Panc1 (cell line): ENCODE data around the gene ERF.

Experiments
- POLR2AphosphoS5 ChIP-seq: IDR thresholded peaks from 2 replicates; pipeline ENCODE4 v1.6.1; 2012; ENCODE audit warnings: mild to moderate bottlenecking, low read depth, low read length, moderate library complexity
- SIN3A ChIP-seq: IDR thresholded peaks from 2 replicates; pipeline ENCODE4 v1.6.1; 2012; ENCODE audit warnings: low read depth, mild to moderate bottlenecking, low read length, moderate library complexity, borderline replicate concordance; ENCODE audit not compliant: insufficient read depth
- TF ChIP-seq, protein P1 (sequence below): fragments of 450-650 bp; IDR thresholded peaks from 2 replicates; pipeline ENCODE4 v1.5.1; 2017; ENCODE audit warnings: mild to moderate bottlenecking
- TF ChIP-seq, protein P2 (sequence below), 2 experiments: IDR thresholded peaks; 2 replicates each; pipeline ENCODE4 v1.6.1; 2011 to 2012; ENCODE audit warnings: low read depth in 2 of 2, control low read depth in 1 of 2, low read length in 1 of 2, mild to moderate bottlenecking in 1 of 2, moderate library complexity in 1 of 2; ENCODE audit not compliant: insufficient read depth in 1 of 2

DNA sequence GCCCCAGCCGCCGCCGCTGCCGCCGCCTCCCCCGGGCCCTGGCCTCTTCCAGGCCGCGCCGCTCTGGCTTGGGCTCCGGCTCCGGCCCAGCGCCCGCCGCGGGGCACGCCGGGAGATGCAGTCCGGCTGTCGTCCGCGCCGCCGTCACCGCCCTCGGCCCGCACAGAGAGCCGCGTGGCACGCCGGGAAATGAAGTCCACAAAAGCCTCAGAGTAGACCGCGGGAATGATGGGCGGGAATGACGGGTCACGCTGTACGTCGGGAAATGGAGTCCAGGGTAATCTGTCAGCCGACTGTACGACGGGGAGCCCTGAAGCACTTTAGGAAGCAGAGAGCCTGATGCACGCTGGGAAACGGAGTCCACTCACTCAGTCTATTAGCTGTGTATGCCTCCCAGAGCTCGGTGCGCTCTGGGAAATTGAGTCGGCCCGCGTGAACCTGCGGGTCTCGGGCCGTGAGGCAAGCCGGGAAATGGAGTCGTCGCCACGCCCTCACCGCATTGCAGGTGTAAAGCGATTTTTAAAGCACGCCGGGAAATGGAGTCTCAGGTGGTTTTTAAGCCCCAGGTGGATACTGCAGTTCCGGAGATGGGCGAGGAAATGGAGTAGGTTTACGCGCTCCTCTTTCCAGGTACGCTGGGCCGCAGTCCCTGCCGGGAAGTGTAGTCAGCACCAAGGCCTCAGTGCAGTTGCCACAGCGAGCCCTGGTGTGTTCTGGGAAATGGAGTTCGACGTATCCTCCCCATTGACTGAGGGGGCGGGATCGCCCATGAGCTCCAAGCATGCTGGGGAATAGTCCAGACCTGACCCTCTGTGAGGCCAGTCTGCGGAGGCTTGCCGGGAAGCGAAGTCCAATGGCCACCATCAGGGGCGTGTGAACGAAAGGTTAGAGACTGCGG is 12.2 kb downstream of the ERF start, which contains the start of gene GSK3A:
- TF ChIP-seq, protein P1, sequence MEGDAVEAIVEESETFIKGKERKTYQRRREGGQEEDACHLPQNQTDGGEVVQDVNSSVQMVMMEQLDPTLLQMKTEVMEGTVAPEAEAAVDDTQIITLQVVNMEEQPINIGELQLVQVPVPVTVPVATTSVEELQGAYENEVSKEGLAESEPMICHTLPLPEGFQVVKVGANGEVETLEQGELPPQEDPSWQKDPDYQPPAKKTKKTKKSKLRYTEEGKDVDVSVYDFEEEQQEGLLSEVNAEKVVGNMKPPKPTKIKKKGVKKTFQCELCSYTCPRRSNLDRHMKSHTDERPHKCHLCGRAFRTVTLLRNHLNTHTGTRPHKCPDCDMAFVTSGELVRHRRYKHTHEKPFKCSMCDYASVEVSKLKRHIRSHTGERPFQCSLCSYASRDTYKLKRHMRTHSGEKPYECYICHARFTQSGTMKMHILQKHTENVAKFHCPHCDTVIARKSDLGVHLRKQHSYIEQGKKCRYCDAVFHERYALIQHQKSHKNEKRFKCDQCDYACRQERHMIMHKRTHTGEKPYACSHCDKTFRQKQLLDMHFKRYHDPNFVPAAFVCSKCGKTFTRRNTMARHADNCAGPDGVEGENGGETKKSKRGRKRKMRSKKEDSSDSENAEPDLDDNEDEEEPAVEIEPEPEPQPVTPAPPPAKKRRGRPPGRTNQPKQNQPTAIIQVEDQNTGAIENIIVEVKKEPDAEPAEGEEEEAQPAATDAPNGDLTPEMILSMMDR: no peak
- TF ChIP-seq POLR2AphosphoS5: peak; percentile 83
- TF ChIP-seq, protein P2, sequence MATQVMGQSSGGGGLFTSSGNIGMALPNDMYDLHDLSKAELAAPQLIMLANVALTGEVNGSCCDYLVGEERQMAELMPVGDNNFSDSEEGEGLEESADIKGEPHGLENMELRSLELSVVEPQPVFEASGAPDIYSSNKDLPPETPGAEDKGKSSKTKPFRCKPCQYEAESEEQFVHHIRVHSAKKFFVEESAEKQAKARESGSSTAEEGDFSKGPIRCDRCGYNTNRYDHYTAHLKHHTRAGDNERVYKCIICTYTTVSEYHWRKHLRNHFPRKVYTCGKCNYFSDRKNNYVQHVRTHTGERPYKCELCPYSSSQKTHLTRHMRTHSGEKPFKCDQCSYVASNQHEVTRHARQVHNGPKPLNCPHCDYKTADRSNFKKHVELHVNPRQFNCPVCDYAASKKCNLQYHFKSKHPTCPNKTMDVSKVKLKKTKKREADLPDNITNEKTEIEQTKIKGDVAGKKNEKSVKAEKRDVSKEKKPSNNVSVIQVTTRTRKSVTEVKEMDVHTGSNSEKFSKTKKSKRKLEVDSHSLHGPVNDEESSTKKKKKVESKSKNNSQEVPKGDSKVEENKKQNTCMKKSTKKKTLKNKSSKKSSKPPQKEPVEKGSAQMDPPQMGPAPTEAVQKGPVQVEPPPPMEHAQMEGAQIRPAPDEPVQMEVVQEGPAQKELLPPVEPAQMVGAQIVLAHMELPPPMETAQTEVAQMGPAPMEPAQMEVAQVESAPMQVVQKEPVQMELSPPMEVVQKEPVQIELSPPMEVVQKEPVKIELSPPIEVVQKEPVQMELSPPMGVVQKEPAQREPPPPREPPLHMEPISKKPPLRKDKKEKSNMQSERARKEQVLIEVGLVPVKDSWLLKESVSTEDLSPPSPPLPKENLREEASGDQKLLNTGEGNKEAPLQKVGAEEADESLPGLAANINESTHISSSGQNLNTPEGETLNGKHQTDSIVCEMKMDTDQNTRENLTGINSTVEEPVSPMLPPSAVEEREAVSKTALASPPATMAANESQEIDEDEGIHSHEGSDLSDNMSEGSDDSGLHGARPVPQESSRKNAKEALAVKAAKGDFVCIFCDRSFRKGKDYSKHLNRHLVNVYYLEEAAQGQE (IDR thresholded peaks at IDR 0.05; ENCODE audit: insufficient read depth in 1 of 2, low read depth in 2 of 2, low read length in 1 of 2): no peak
- peak; percentile 57; the same call in 1 of the 2 replicates for TF ChIP-seq SIN3A
